ENCODE results near the gene FAM24B. TPM values are rescaled to one million over a fixed set of nuclear protein-coding genes. Genes with fewer than 3 reads are reported as not detected.

The FAM24B gene
- total and polyA plus RNA-seq, 2 experiments from 2014 or later, result 6.5 to 14.5 TPM

DNA sequence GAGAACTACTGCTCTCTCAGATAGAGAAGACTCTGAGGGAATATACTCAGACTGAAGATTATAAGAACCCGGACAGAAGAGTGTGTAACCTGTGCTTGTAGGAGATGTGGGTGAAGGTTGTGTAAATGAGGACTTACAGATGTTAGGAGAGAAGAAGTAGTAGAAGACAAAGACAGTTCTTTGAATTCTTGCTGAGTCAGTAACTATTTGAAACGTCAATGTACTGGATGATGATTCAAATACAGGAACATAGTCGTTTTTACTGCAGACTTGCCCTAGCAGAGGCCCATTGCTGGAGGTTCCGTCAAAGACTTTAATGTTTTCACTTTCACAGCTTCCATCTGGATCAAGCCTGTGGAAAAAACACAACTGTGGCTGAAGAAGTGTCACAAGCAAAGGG, 40.5 kb downstream of the FAM24B start:
- Histone ChIP-seq H4K20me1 (replicated peaks; ENCODE audit: insufficient read depth) (no peaks in the 10 kb centered on the region), H3F3A (replicated peaks; ENCODE audit: low read depth) (no peaks in the 10 kb centered on the region), H3K4me3 (no peak overlapping the region), H3K27me3 (ENCODE audit: insufficient read depth) (no peaks in the 10 kb centered on the region), H2AFZ (no peak overlapping the region), H3K9me2 (ENCODE audit: insufficient read depth) (peaks cover 3% of the 10 kb centered on the region; the same call in 1 of the 2 replicates), H3K4me1 (ENCODE audit: insufficient read depth) (no peaks in the 10 kb centered on the region), H3K79me2 (replicated peaks; ENCODE audit: insufficient read depth) (no peaks in the 10 kb centered on the region), H3K36me3 (ENCODE audit: insufficient read depth) (peaks cover 5% of the 10 kb centered on the region; the same call in 1 of the 2 replicates), H3K27ac (ENCODE audit: low read depth) (no peak overlapping the region), H3K4me2 (no peak overlapping the region)
- no peaks in the 10 kb centered on the region for H3K4me1 Mint-ChIP-seq
- peaks cover 84% of the 10 kb centered on the region for H3K36me3 Mint-ChIP-seq (ENCODE audit: low read depth)
- ATAC-seq (no peak), DNase-seq (ENCODE audit: low spot score) (no peak)
- H3K27me3 Mint-ChIP-seq (ENCODE audit: insufficient read depth, low read depth, poor library complexity), result peaks cover 2% of the 10 kb centered on the region
- H3K9me3 Mint-ChIP-seq, result peaks cover 9% of the 10 kb centered on the region; the same call in 2 of the 3 replicates
- no peak for TF ChIP-seq EZH2phosphoT487 (IDR thresholded peaks at IDR 0.05; ENCODE audit: unreplicated experiment)
- no peak for TF ChIP-seq JUNB (IDR thresholded peaks at IDR 0.05; ENCODE audit: unreplicated experiment)
- no peak for TF ChIP-seq STAT1 (IDR thresholded peaks at IDR 0.05; ENCODE audit: unreplicated experiment)
- TF ChIP-seq, protein P1, sequence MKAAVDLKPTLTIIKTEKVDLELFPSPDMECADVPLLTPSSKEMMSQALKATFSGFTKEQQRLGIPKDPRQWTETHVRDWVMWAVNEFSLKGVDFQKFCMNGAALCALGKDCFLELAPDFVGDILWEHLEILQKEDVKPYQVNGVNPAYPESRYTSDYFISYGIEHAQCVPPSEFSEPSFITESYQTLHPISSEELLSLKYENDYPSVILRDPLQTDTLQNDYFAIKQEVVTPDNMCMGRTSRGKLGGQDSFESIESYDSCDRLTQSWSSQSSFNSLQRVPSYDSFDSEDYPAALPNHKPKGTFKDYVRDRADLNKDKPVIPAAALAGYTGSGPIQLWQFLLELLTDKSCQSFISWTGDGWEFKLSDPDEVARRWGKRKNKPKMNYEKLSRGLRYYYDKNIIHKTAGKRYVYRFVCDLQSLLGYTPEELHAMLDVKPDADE (IDR thresholded peaks at IDR 0.05), result no peak
- TF ChIP-seq, protein P2, sequence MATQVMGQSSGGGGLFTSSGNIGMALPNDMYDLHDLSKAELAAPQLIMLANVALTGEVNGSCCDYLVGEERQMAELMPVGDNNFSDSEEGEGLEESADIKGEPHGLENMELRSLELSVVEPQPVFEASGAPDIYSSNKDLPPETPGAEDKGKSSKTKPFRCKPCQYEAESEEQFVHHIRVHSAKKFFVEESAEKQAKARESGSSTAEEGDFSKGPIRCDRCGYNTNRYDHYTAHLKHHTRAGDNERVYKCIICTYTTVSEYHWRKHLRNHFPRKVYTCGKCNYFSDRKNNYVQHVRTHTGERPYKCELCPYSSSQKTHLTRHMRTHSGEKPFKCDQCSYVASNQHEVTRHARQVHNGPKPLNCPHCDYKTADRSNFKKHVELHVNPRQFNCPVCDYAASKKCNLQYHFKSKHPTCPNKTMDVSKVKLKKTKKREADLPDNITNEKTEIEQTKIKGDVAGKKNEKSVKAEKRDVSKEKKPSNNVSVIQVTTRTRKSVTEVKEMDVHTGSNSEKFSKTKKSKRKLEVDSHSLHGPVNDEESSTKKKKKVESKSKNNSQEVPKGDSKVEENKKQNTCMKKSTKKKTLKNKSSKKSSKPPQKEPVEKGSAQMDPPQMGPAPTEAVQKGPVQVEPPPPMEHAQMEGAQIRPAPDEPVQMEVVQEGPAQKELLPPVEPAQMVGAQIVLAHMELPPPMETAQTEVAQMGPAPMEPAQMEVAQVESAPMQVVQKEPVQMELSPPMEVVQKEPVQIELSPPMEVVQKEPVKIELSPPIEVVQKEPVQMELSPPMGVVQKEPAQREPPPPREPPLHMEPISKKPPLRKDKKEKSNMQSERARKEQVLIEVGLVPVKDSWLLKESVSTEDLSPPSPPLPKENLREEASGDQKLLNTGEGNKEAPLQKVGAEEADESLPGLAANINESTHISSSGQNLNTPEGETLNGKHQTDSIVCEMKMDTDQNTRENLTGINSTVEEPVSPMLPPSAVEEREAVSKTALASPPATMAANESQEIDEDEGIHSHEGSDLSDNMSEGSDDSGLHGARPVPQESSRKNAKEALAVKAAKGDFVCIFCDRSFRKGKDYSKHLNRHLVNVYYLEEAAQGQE (IDR thresholded peaks at IDR 0.05; ENCODE audit: unreplicated experiment), result no peak
- TF ChIP-seq, protein P3, sequence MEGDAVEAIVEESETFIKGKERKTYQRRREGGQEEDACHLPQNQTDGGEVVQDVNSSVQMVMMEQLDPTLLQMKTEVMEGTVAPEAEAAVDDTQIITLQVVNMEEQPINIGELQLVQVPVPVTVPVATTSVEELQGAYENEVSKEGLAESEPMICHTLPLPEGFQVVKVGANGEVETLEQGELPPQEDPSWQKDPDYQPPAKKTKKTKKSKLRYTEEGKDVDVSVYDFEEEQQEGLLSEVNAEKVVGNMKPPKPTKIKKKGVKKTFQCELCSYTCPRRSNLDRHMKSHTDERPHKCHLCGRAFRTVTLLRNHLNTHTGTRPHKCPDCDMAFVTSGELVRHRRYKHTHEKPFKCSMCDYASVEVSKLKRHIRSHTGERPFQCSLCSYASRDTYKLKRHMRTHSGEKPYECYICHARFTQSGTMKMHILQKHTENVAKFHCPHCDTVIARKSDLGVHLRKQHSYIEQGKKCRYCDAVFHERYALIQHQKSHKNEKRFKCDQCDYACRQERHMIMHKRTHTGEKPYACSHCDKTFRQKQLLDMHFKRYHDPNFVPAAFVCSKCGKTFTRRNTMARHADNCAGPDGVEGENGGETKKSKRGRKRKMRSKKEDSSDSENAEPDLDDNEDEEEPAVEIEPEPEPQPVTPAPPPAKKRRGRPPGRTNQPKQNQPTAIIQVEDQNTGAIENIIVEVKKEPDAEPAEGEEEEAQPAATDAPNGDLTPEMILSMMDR (conservative IDR thresholded peaks at IDR 0.05; ENCODE audit: low read depth in 2 of 2), result no peak
- TF ChIP-seq ZNF114 (CRISPR knock-in tag; IDR thresholded peaks at IDR 0.05), result no peak
- TF ChIP-seq, protein P4, sequence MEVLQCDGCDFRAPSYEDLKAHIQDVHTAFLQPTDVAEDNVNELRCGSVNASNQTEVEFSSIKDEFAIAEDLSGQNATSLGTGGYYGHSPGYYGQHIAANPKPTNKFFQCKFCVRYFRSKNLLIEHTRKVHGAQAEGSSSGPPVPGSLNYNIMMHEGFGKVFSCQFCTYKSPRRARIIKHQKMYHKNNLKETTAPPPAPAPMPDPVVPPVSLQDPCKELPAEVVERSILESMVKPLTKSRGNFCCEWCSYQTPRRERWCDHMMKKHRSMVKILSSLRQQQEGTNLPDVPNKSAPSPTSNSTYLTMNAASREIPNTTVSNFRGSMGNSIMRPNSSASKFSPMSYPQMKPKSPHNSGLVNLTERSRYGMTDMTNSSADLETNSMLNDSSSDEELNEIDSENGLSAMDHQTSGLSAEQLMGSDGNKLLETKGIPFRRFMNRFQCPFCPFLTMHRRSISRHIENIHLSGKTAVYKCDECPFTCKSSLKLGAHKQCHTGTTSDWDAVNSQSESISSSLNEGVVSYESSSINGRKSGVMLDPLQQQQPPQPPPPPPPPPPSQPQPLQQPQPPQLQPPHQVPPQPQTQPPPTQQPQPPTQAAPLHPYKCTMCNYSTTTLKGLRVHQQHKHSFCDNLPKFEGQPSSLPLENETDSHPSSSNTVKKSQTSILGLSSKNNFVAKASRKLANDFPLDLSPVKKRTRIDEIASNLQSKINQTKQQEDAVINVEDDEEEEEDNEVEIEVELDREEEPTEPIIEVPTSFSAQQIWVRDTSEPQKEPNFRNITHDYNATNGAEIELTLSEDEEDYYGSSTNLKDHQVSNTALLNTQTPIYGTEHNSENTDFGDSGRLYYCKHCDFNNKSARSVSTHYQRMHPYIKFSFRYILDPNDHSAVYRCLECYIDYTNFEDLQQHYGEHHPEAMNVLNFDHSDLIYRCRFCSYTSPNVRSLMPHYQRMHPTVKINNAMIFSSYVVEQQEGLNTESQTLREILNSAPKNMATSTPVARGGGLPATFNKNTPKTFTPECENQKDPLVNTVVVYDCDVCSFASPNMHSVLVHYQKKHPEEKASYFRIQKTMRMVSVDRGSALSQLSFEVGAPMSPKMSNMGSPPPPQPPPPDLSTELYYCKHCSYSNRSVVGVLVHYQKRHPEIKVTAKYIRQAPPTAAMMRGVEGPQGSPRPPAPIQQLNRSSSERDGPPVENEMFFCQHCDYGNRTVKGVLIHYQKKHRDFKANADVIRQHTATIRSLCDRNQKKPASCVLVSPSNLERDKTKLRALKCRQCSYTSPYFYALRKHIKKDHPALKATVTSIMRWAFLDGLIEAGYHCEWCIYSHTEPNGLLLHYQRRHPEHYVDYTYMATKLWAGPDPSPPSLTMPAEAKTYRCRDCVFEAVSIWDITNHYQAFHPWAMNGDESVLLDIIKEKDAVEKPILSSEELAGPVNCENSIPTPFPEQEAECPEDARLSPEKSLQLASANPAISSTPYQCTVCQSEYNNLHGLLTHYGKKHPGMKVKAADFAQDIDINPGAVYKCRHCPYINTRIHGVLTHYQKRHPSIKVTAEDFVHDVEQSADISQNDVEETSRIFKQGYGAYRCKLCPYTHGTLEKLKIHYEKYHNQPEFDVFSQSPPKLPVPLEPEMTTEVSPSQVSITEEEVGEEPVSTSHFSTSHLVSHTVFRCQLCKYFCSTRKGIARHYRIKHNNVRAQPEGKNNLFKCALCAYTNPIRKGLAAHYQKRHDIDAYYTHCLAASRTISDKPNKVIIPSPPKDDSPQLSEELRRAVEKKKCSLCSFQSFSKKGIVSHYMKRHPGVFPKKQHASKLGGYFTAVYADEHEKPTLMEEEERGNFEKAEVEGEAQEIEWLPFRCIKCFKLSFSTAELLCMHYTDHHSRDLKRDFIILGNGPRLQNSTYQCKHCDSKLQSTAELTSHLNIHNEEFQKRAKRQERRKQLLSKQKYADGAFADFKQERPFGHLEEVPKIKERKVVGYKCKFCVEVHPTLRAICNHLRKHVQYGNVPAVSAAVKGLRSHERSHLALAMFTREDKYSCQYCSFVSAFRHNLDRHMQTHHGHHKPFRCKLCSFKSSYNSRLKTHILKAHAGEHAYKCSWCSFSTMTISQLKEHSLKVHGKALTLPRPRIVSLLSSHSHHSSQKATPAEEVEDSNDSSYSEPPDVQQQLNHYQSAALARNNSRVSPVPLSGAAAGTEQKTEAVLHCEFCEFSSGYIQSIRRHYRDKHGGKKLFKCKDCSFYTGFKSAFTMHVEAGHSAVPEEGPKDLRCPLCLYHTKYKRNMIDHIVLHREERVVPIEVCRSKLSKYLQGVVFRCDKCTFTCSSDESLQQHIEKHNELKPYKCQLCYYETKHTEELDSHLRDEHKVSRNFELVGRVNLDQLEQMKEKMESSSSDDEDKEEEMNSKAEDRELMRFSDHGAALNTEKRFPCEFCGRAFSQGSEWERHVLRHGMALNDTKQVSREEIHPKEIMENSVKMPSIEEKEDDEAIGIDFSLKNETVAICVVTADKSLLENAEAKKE (CRISPR knock-in tag; IDR thresholded peaks at IDR 0.05), result no peak
- TF ChIP-seq CREB1 (CRISPR knock-in tag; IDR thresholded peaks at IDR 0.05; ENCODE audit: low read depth), result no peak
- H3K4me3 Mint-ChIP-seq, result no peak overlapping the region
- no peak overlapping the region for H3K27ac Mint-ChIP-seq

All from GM23338 (cell line).